HEK293 (cell line): ENCODE data around the gene WDR70.

ENCODE experiments used
- GLI2 ChIP-seq: fragments of 450-650 bp; formaldehyde crosslinking; IDR thresholded peaks from 2 replicates; pipeline ENCODE4; 2017; ENCODE audit warnings: missing biosample characterization, missing genetic modification characterization, low read depth, borderline replicate concordance
- GLI4 ChIP-seq: fragments of 450-650 bp; formaldehyde crosslinking; IDR thresholded peaks from 2 replicates; pipeline ENCODE4 v1.5.1; 2016; ENCODE audit warnings: missing biosample characterization, missing genetic modification characterization
- HOXC10 ChIP-seq: sonication (generic); formaldehyde crosslinking; IDR thresholded peaks from 2 replicates; pipeline ENCODE4 v1.8.1; 2023; ENCODE audit warnings: mild to moderate bottlenecking, missing genetic modification reagents
- IKZF3 ChIP-seq: fragments of 450-650 bp; IDR thresholded peaks from 2 replicates; pipeline ENCODE4 v1.5.0; 2018; ENCODE audit warnings: missing biosample characterization, mild to moderate bottlenecking, missing genetic modification characterization, moderate library complexity
- MYNN ChIP-seq: fragments of 450-650 bp; formaldehyde crosslinking; IDR thresholded peaks from 2 replicates; pipeline ENCODE4 v1.5.1; 2016; ENCODE audit warnings: missing biosample characterization, missing genetic modification characterization, borderline replicate concordance
- PRDM1 ChIP-seq: fragments of 450-650 bp; formaldehyde crosslinking; IDR thresholded peaks from 2 replicates; pipeline ENCODE4; 2016; ENCODE audit warnings: missing biosample characterization, missing genetic modification characterization
- SP2 ChIP-seq: fragments of 450-650 bp; formaldehyde crosslinking; IDR thresholded peaks from 2 replicates; pipeline ENCODE4 v1.5.1; 2016; ENCODE audit warnings: missing biosample characterization, missing genetic modification characterization
- YY1 ChIP-seq: fragments of 450-650 bp; formaldehyde crosslinking; IDR thresholded peaks from 2 replicates; pipeline ENCODE4 v1.5.1; 2018; ENCODE audit warnings: missing biosample characterization, missing genetic modification characterization
- ZBTB26 ChIP-seq: fragments of 450-650 bp; formaldehyde crosslinking; optimal IDR thresholded peaks from 2 replicates; pipeline ENCODE3; 2016; ENCODE audit warnings: missing biosample characterization, mild to moderate bottlenecking, missing genetic modification characterization
- ZNF132 ChIP-seq: fragments of 450-650 bp; formaldehyde crosslinking; IDR thresholded peaks from 2 replicates; pipeline ENCODE4 v1.5.1; 2017; ENCODE audit warnings: missing biosample characterization, missing genetic modification characterization, borderline replicate concordance
- ZNF202 ChIP-seq: fragments of 450-650 bp; formaldehyde crosslinking; IDR thresholded peaks from 2 replicates; pipeline ENCODE4 v1.5.1; 2016; ENCODE audit warnings: missing biosample characterization, missing genetic modification characterization, borderline replicate concordance
- ZNF510 ChIP-seq: fragments of 450-650 bp; formaldehyde crosslinking; IDR thresholded peaks from 2 replicates; pipeline ENCODE4 v1.5.1; 2018; ENCODE audit warnings: mild to moderate bottlenecking, missing genetic modification characterization, missing biosample characterization; ENCODE audit not compliant: insufficient replicate concordance
- ZNF548 ChIP-seq: fragments of 450-650 bp; formaldehyde crosslinking; IDR thresholded peaks from 2 replicates; pipeline ENCODE4 v1.5.1; 2016; ENCODE audit warnings: missing biosample characterization, missing genetic modification characterization
- ZNF549 ChIP-seq: fragments of 450-650 bp; IDR thresholded peaks from 2 replicates; pipeline ENCODE4 v1.5.1; 2018; ENCODE audit warnings: missing biosample characterization, missing genetic modification characterization, mild to moderate bottlenecking, inconsistent platforms, moderate library complexity
- ZNF561 ChIP-seq: fragments of 450-650 bp; IDR thresholded peaks from 2 replicates; pipeline ENCODE4 v1.5.1; 2018; ENCODE audit warnings: missing biosample characterization, missing genetic modification characterization, borderline replicate concordance
- ZNF621 ChIP-seq: fragments of 450-650 bp; formaldehyde crosslinking; IDR thresholded peaks from 2 replicates; pipeline ENCODE4 v1.5.1; 2017; ENCODE audit warnings: missing biosample characterization, missing genetic modification characterization
- ZNF626 ChIP-seq: fragments of 450-650 bp; sonication (Bioruptor Pico); formaldehyde crosslinking; IDR thresholded peaks from 2 replicates; pipeline ENCODE4 v1.5.1; 2018; ENCODE audit warnings: missing biosample characterization, missing genetic modification characterization, inconsistent platforms
- ZNF692 ChIP-seq: fragments of 450-650 bp; formaldehyde crosslinking; IDR thresholded peaks from 2 replicates; pipeline ENCODE4 v1.5.1; 2016; ENCODE audit warnings: missing biosample characterization, missing genetic modification characterization
- ZNF704 ChIP-seq: fragments of 450-650 bp; formaldehyde crosslinking; IDR thresholded peaks from 2 replicates; pipeline ENCODE4 v1.5.1; 2016; ENCODE audit warnings: missing biosample characterization, missing genetic modification characterization
- ZNF837 ChIP-seq: fragments of 450-650 bp; formaldehyde crosslinking; IDR thresholded peaks from 2 replicates; pipeline ENCODE4 v1.5.1; 2016; ENCODE audit warnings: missing biosample characterization, missing genetic modification characterization
- TF ChIP-seq, protein P1 (sequence below): fragments of 450-650 bp; formaldehyde crosslinking; IDR thresholded peaks from 2 replicates; pipeline ENCODE4 v1.5.1; 2016; ENCODE audit warnings: missing biosample characterization, missing genetic modification characterization
- TF ChIP-seq, protein P2 (sequence below): fragments of 450-650 bp; formaldehyde crosslinking; IDR thresholded peaks from 2 replicates; pipeline ENCODE4 v1.5.1; 2016; ENCODE audit warnings: missing biosample characterization, missing genetic modification characterization, low read depth
- TF ChIP-seq, protein P3 (sequence below): fragments of 450-650 bp; formaldehyde crosslinking; IDR thresholded peaks from 2 replicates; pipeline ENCODE4 v1.5.1; 2016; ENCODE audit warnings: missing biosample characterization, missing genetic modification characterization
- TF ChIP-seq, protein P4 (sequence below): fragments of 450-650 bp; formaldehyde crosslinking; IDR thresholded peaks from 2 replicates; pipeline ENCODE4 v1.5.1; 2017; ENCODE audit warnings: missing biosample characterization, missing genetic modification characterization
- TF ChIP-seq, protein P5 (sequence below): fragments of 450-650 bp; formaldehyde crosslinking; IDR thresholded peaks from 2 replicates; pipeline ENCODE4 v1.5.1; 2017; ENCODE audit warnings: missing biosample characterization, missing genetic modification characterization

WDR70 gene

DNA sequence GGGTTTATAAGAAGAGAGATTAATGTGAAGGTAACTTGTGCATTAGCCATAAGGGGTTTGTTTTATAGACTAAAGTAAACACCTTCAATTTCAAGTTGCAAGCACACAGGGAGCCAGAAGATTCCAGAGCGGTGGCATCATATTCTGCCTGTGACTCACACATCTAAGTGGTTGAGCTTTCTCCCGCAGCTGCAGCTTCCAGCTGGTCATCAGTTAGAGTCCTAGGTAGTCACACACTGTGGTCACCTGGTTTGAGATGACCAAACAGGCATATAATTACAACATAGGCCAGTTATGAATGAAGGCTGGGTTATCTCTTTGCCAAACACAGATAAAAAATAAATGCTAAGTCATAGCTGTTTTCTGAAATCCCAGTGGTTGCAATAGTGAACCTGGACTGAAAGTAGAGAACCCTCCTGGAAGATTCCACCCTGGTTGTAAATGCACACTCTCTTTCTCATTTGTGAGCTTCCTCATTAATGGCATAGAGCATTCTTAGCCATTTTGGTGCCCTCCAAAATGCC lies 289.5 kb downstream of the WDR70 start (continued):
- TF ChIP-seq, protein P1, sequence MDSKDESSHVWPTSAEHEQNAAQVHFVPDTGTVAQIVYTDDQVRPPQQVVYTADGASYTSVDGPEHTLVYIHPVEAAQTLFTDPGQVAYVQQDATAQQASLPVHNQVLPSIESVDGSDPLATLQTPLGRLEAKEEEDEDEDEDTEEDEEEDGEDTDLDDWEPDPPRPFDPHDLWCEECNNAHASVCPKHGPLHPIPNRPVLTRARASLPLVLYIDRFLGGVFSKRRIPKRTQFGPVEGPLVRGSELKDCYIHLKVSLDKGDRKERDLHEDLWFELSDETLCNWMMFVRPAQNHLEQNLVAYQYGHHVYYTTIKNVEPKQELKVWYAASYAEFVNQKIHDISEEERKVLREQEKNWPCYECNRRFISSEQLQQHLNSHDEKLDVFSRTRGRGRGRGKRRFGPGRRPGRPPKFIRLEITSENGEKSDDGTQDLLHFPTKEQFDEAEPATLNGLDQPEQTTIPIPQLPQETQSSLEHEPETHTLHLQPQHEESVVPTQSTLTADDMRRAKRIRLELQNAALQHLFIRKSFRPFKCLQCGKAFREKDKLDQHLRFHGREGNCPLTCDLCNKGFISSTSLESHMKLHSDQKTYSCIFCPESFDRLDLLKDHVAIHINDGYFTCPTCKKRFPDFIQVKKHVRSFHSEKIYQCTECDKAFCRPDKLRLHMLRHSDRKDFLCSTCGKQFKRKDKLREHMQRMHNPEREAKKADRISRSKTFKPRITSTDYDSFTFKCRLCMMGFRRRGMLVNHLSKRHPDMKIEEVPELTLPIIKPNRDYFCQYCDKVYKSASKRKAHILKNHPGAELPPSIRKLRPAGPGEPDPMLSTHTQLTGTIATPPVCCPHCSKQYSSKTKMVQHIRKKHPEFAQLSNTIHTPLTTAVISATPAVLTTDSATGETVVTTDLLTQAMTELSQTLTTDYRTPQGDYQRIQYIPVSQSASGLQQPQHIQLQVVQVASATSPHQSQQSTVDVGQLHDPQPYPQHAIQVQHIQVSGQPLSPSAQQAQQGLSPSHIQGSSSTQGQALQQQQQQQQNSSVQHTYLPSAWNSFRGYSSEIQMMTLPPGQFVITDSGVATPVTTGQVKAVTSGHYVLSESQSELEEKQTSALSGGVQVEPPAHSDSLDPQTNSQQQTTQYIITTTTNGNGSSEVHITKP (tag by site-specific recombination): peak; percentile 74
- TF ChIP-seq ZNF692 (tag by site-specific recombination) (peak; percentile 61; the same call in 1 of the 2 replicates), GLI4 (tag by site-specific recombination) (no peak), ZNF202 (tag by site-specific recombination) (no peak), ZNF561 (tag by site-specific recombination) (0 out of 2 replicates have a peak, but pooled peaks have one; percentile 58), ZNF626 (0 out of 2 replicates have a peak, but pooled peaks have one; percentile 63), ZNF132 (tag by site-specific recombination) (no peak), ZBTB26 (tag by site-specific recombination) (no peak), ZNF510 (tag by site-specific recombination) (no peak), ZNF549 (no peak), ZNF837 (tag by site-specific recombination) (no peak), IKZF3 (tag by site-specific recombination) (no peak; the same call in 1 of the 2 replicates), GLI2 (tag by site-specific recombination) (no peak), HOXC10 (CRISPR knock-in tag) (no peak), ZNF621 (tag by site-specific recombination) (no peak), PRDM1 (peak; percentile 95), ZNF548 (tag by site-specific recombination) (no peak), YY1 (tag by site-specific recombination) (no peak), MYNN (no peak), SP2 (tag by site-specific recombination) (no peak), ZNF704 (tag by site-specific recombination) (no peak)
- TF ChIP-seq, protein P2, sequence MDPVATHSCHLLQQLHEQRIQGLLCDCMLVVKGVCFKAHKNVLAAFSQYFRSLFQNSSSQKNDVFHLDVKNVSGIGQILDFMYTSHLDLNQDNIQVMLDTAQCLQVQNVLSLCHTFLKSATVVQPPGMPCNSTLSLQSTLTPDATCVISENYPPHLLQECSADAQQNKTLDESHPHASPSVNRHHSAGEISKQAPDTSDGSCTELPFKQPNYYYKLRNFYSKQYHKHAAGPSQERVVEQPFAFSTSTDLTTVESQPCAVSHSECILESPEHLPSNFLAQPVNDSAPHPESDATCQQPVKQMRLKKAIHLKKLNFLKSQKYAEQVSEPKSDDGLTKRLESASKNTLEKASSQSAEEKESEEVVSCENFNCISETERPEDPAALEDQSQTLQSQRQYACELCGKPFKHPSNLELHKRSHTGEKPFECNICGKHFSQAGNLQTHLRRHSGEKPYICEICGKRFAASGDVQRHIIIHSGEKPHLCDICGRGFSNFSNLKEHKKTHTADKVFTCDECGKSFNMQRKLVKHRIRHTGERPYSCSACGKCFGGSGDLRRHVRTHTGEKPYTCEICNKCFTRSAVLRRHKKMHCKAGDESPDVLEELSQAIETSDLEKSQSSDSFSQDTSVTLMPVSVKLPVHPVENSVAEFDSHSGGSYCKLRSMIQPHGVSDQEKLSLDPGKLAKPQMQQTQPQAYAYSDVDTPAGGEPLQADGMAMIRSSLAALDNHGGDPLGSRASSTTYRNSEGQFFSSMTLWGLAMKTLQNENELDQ (tag by site-specific recombination): no peak
- TF ChIP-seq, protein P3, sequence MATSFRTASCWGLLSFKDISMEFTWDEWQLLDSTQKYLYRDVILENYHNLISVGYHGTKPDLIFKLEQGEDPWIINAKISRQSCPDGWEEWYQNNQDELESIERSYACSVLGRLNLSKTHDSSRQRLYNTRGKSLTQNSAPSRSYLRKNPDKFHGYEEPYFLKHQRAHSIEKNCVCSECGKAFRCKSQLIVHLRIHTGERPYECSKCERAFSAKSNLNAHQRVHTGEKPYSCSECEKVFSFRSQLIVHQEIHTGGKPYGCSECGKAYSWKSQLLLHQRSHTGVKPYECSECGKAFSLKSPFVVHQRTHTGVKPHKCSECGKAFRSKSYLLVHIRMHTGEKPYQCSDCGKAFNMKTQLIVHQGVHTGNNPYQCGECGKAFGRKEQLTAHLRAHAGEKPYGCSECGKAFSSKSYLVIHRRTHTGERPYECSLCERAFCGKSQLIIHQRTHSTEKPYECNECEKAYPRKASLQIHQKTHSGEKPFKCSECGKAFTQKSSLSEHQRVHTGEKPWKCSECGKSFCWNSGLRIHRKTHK: no peak
- TF ChIP-seq, protein P4, sequence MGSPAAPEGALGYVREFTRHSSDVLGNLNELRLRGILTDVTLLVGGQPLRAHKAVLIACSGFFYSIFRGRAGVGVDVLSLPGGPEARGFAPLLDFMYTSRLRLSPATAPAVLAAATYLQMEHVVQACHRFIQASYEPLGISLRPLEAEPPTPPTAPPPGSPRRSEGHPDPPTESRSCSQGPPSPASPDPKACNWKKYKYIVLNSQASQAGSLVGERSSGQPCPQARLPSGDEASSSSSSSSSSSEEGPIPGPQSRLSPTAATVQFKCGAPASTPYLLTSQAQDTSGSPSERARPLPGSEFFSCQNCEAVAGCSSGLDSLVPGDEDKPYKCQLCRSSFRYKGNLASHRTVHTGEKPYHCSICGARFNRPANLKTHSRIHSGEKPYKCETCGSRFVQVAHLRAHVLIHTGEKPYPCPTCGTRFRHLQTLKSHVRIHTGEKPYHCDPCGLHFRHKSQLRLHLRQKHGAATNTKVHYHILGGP (tag by site-specific recombination): no peak
- TF ChIP-seq, protein P5, sequence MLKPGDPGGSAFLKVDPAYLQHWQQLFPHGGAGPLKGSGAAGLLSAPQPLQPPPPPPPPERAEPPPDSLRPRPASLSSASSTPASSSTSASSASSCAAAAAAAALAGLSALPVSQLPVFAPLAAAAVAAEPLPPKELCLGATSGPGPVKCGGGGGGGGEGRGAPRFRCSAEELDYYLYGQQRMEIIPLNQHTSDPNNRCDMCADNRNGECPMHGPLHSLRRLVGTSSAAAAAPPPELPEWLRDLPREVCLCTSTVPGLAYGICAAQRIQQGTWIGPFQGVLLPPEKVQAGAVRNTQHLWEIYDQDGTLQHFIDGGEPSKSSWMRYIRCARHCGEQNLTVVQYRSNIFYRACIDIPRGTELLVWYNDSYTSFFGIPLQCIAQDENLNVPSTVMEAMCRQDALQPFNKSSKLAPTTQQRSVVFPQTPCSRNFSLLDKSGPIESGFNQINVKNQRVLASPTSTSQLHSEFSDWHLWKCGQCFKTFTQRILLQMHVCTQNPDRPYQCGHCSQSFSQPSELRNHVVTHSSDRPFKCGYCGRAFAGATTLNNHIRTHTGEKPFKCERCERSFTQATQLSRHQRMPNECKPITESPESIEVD: peak; percentile 55
